SK-N-SH treated with all-trans-retinoic acid at 6 μM for 48 hours (cell line): Measurements from ENCODE around the gene GFPT2.

Experiments used
- ARNTL ChIP-seq: fragments of 450-650 bp; formaldehyde crosslinking; IDR thresholded peaks from 2 replicates; pipeline ENCODE4 v1.5.0; 2020; ENCODE audit warnings: low read depth, mild to moderate bottlenecking, moderate library complexity, borderline replicate concordance
- BACH2 ChIP-seq: fragments of 250-450 bp; sonication (Bioruptor Pico); IDR thresholded peaks from 2 replicates; pipeline ENCODE4 v1.9.0; 2021; ENCODE audit warnings: mild to moderate bottlenecking, borderline replicate concordance
- CSDC2 ChIP-seq: fragments of 250-450 bp; sonication (Bioruptor Pico); IDR thresholded peaks from 2 replicates; pipeline ENCODE4 v1.5.0; 2020; ENCODE audit warnings: mild to moderate bottlenecking, moderate library complexity
- ESRRG ChIP-seq: fragments of 250-450 bp; sonication (Bioruptor Pico); IDR thresholded peaks from 2 replicates; pipeline ENCODE4 v1.6.1; 2021; ENCODE audit warnings: mild to moderate bottlenecking
- OSR1 ChIP-seq: fragments of 250-450 bp; sonication (Bioruptor Pico); IDR thresholded peaks from 2 replicates; pipeline ENCODE4 v1.8.0; 2022; ENCODE audit warnings: moderate library complexity, mild to moderate bottlenecking, inconsistent platforms
- PPARA ChIP-seq: fragments of 250-450 bp; sonication (Bioruptor Pico); IDR thresholded peaks from 2 replicates; pipeline ENCODE4 v1.5.0; 2020; ENCODE audit warnings: mild to moderate bottlenecking, borderline replicate concordance
- RARB ChIP-seq: fragments of 250-450 bp; sonication (Bioruptor Pico); IDR thresholded peaks from 2 replicates; pipeline ENCODE4 v1.8.0; 2021; ENCODE audit warnings: mild to moderate bottlenecking, moderate library complexity
- SNAI2 ChIP-seq: fragments of 250-450 bp; sonication (Bioruptor Pico); IDR thresholded peaks from 2 replicates; pipeline ENCODE4 v1.5.0; 2020; ENCODE audit warnings: mild to moderate bottlenecking, moderate library complexity
- ZFP30 ChIP-seq: fragments of 450-650 bp; formaldehyde crosslinking; IDR thresholded peaks from 2 replicates; pipeline ENCODE4 v1.5.0; 2022; ENCODE audit warnings: mild to moderate bottlenecking, moderate library complexity
- ZNF565 ChIP-seq: fragments of 450-650 bp; formaldehyde crosslinking; conservative IDR thresholded peaks from 2 replicates; pipeline ENCODE4 v1.5.0; 2020; ENCODE audit warnings: low read depth, mild to moderate bottlenecking, moderate library complexity
- TF ChIP-seq, protein P1 (sequence below): fragments of 250-450 bp; sonication (Bioruptor Pico); IDR thresholded peaks from 2 replicates; pipeline ENCODE4 v1.8.0; 2020; ENCODE audit warnings: mild to moderate bottlenecking, moderate library complexity, borderline replicate concordance

DNA sequence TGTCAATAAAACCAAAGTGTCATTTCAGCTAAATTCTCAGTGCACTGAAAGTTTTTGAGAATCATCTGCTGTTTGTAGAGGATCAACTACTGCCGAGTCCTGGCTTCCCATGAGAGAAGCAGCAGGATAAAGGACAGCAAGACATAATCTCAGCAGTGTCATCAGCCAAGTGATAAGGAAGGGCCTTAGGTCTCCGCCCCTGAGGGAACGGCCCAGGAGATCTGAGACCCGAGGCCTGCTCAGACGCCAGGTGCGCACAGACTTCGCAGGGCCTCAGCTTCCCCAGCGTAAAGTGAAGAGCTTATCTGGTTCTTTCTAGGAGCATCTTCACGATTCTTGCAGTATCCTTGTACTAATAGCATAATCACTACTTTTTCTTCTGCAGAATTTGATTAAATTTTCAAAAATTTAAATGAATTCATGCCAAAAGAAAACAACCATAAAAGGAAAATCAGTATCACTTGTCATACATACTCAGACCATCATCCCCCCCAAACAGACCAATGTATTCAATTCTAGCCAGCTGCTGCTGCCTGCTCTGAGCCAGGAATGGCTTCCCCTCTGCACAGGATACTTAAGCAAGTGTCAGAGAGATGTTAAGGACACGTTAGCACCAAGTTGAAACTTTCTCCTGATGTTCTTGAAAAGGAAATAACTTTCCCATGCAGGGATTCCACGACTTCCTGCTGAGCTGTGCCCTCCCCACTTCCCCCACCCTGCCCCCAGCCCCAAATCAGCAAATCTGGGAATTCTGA is 2.2 kb downstream of the GFPT2 start:
- no peak for TF ChIP-seq OSR1
- TF ChIP-seq ARNTL (CRISPR knock-in tag) = no peak
- TF ChIP-seq, protein P1, sequence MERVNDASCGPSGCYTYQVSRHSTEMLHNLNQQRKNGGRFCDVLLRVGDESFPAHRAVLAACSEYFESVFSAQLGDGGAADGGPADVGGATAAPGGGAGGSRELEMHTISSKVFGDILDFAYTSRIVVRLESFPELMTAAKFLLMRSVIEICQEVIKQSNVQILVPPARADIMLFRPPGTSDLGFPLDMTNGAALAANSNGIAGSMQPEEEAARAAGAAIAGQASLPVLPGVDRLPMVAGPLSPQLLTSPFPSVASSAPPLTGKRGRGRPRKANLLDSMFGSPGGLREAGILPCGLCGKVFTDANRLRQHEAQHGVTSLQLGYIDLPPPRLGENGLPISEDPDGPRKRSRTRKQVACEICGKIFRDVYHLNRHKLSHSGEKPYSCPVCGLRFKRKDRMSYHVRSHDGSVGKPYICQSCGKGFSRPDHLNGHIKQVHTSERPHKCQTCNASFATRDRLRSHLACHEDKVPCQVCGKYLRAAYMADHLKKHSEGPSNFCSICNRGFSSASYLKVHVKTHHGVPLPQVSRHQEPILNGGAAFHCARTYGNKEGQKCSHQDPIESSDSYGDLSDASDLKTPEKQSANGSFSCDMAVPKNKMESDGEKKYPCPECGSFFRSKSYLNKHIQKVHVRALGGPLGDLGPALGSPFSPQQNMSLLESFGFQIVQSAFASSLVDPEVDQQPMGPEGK (CRISPR knock-in tag) = no peak
- TF ChIP-seq ZFP30 (CRISPR knock-in tag) = no peak
- TF ChIP-seq SNAI2 = no peak
- no peak for TF ChIP-seq PPARA (CRISPR knock-in tag)
- no peak for TF ChIP-seq BACH2
- no peak for TF ChIP-seq ESRRG
- TF ChIP-seq RARB (CRISPR knock-in tag) = no peak
- no peak for TF ChIP-seq CSDC2 (CRISPR knock-in tag)
- no peak for TF ChIP-seq ZNF565 (CRISPR knock-in tag)
